Upper lobe of left lung (tissue), 4 donors: ENCODE results near the gene LIPA.

Source experiments
- EP300 ChIP-seq, 4 donors: sonication (generic); formaldehyde crosslinking; IDR thresholded peaks; one replicate each; pipeline ENCODE4 v1.5.1; 2017; ENCODE audit warnings: antibody characterized with exemption in 4 of 4, control low read depth in 2 of 4
- TF ChIP-seq, protein P1 (sequence below), 6 experiments: fragments of 450-650 bp in 4 of 6; fragments of 200-600 bp in 2 of 6; sonication (generic) in 2 of 6; IDR thresholded peaks; one replicate each; pipeline ENCODE4 v1.5.1; 2016 to 2019; ENCODE audit warnings: antibody characterized with exemption in 6 of 6

DNA sequence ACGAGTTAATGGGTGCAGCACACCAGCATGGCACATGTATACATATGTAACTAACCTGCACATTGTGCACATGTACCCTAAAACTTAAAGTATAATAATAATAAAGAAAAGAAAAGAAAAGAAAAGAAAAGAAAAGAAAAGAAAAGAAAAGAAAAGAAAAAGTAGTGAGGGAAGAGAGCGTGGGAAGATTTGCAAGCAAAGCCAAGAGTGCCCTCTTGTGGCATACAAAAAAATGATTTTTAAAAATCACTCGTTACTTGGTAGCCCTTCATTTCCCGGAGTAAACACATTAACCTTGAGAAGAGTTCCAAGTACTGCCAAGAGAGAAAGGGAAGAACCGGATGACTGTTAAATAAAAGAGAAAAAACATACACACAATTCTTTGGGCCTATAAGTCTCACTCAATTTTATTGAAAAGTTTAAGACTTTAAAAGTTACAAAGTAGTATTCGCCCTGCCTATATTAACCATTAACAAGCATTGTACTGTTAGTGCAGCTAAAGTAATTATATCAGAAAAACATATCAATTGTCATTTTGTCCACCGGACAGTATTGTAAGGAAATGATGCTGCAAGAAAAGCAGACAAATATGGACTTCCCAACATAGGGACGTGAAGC is 38.3 kb downstream of the LIPA start:
- TF ChIP-seq, protein P1, sequence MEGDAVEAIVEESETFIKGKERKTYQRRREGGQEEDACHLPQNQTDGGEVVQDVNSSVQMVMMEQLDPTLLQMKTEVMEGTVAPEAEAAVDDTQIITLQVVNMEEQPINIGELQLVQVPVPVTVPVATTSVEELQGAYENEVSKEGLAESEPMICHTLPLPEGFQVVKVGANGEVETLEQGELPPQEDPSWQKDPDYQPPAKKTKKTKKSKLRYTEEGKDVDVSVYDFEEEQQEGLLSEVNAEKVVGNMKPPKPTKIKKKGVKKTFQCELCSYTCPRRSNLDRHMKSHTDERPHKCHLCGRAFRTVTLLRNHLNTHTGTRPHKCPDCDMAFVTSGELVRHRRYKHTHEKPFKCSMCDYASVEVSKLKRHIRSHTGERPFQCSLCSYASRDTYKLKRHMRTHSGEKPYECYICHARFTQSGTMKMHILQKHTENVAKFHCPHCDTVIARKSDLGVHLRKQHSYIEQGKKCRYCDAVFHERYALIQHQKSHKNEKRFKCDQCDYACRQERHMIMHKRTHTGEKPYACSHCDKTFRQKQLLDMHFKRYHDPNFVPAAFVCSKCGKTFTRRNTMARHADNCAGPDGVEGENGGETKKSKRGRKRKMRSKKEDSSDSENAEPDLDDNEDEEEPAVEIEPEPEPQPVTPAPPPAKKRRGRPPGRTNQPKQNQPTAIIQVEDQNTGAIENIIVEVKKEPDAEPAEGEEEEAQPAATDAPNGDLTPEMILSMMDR (IDR thresholded peaks at IDR 0.05), result peak in 5 of 6 experiments; percentile 40 to 67 (median 63)
- no peak for TF ChIP-seq EP300 (IDR thresholded peaks at IDR 0.05)
